Left kidney (tissue), 2 donors: ENCODE measurements around the gene MRPS27. TPM values are rescaled to one million over a fixed set of nuclear protein-coding genes. Genes with fewer than 3 reads are reported as not detected.
A peak's percentile ranks its signal among the peaks of the same experiment; 100 is the strongest.

ENCODE experiments used
- DNase-seq: peaks from one replicate; pipeline ENCODE4 v3.0.0-alpha.2; 2013
- polyA plus RNA-seq: library from polyadenylated mRNA; unstranded; fragments of 120-200 nt; gene quantifications from one replicate; pipeline ENCODE4 v1.2.1, GENCODE V29; 2013; ENCODE audit not compliant: insufficient read length

MRPS27 gene
- polyA plus RNA-seq, 1 donor: 80.1 TPM

DNA sequence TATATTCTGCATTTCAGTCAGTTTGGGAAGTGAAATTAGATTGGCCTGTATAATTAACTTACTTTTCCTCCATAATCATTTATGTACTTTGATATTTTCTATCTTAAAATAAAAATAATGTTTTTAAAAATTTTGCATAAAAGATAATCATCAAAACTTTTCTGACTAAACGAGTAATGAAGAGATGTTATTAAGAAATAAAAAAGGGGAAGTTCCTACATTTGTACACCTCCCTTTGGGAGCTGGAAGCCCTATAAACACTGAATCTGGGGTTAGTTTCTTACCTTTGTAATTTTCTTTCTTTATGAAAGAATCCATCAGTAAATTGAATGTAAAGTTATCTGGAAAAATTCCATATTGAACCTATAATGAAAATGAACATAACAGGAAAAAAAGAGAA, 86.2 kb downstream of the MRPS27 start:
- no peak for DNase-seq

DNA sequence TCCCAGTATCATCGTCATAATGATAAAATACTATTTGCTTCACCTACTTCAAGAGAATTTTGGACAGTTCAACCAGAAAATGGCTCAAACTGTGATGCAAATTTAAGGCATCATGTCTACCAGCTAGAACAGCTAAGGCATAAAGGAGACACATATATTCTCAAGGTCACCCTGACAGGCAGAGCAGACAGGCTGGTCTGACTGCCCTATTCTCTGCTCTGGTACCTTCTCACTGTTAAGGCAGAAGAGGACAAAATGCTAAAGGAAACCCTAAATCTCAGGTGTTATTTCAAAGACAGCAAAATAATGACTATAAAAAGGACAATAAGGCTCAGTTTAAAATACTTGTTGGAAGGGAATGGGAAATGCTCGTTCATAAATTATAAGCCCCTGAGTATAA, 87.2 kb downstream of the MRPS27 start:
- DNase-seq: no peak

DNA sequence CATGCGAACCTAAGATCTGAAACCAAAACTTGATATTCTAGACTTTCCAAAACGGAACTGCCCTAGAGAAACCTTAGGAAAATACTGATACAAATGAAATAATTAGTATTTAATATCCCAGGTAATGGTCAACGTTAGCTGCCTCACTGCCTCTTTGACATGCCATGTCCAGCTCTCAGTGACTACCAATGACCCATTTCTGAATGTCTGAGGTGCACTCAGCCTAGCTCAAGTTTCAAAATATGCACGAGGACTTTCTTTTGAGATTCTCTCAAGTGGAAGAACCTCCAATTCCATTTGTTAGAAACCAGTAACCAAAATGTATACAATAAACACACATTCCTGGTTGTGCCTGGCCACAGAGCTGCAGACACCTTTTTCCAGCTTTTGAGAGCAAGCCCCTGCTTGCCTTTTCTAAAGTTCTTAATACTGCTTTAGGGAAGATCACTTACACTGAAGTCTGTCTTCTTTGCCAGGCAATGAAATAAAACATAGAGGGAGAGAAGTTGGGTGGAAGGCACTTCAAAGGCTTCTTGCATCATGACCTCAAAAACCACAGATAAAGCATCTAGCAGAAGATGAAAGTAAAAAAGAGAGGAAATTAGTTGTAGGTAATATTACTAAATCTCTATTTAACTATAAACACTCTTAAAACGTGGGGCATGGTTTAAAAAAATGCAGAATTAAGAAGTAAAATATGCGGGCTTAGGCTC, 87.9 kb downstream of the MRPS27 start:
- DNase-seq: no peak

DNA sequence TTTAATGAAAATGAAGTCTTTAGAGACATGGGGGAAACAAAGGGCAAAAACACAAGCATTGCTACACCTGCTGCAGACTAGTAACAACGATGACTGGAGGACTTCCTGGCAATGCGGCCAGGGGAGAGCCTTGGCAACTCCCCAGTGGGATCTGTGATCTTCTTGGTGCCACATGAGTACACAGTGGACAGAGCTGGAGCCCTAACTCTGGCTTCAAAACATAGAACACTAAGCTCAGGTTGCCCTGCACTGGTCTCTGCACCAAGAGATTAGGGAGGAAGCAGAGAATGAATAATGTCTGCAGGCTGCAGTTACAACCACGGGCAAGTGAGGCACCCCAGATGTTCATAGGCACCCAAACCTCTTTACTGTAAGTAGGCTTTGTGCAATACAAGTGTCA, 91.1 kb downstream of the MRPS27 start:
- DNase-seq: no peak

DNA sequence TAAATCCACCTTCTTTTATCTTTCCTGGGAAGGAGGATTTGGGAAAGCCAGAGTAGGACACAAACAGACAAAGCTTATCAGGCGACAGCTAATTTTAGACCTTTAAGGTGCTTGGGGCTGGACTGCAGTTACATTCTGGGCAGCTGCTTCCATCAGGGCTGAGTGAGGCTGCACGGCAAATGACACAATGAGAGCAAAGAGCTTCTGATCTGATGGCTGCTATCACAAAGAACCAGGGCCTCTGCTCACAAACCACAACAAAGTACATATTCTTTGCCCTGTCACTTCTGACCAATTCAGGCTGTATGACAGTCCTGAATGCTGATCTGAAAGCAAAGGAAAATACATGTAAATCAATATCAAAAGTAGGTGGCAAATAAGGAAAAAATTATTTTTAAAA, 93.1 kb downstream of the MRPS27 start:
- no peak for DNase-seq

DNA sequence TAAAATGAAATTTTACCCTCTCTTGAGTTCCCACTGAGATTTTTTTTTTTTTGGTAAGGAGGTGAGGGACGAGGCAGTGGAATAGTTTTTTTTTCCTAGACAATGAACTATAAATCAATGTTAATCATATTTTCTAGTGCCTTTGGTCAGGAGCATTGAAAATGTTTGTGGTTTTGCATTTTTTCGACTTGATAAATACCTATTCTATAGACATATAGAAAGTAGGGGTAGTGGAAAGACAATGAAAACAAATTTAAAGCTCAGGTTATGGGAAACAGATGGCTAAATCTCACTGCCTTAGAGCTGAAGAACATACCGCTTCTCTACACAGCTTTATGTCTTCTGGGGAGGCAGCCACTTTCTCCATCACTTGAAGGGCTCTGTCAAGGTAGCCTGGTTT, 94.3 kb downstream of the MRPS27 start:
- no peak for DNase-seq

DNA sequence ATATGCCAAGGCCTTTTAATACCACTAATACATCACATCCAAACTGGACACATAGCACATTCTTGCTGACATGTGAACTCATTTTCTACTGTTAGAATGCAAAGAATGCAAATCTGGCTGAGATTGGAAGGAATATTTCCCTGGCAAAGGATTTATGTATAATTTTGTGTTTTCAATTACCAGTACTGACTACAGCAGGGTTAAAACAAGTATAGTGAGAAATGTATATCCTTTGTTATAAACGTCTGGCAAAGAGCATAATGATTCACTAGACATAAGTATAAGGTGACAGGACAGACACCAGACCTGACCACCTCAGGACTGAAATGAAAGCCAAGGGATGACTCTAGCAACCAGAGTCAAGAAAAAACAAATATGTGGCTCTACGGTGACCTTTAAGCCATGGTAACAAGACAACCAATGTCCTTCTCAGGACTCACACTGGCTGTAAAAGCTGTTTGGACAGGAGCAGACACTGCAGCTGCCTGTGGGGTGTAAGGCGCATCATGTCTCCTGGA, 95.0 kb downstream of the MRPS27 start:
- no peak for DNase-seq

DNA sequence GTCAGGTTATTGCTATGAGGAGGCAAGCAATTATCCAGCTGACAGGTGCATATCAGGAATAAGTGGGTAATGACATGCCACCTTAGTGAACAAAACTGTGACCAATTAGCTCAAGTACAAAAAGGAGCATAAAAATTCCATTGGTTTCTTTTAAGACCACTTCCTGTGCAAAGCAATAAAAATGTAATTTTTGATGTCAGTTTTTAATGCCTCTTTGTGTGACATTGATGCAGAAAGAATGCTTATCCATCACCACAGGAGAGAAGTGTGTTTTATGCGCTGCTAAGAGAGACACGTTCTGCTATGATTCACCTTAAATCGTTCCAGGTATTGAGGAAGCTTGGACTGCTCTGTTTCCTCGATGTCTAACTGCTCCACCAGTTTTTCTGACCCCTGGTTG, 96.7 kb downstream of the MRPS27 start:
- DNase-seq: no peak

DNA sequence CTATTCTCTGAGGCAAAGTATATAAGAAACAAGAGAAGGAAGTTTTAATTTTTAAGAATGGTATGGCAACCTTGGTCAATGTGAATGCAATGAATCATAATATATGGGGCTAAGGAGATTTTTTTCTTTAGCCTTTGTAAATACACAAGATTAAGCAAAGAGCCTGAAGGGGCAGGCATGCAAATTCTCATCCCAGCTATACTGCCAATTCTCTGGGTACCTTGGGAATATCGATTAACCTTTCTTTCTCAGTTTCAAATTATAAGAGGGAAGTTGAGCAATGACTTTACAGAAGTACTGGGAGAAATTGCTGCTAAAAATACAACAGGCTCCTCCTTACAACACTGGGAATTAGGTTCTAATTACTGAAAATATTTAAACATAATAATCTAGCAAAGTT, 97.5 kb downstream of the MRPS27 start:
- no peak for DNase-seq

DNA sequence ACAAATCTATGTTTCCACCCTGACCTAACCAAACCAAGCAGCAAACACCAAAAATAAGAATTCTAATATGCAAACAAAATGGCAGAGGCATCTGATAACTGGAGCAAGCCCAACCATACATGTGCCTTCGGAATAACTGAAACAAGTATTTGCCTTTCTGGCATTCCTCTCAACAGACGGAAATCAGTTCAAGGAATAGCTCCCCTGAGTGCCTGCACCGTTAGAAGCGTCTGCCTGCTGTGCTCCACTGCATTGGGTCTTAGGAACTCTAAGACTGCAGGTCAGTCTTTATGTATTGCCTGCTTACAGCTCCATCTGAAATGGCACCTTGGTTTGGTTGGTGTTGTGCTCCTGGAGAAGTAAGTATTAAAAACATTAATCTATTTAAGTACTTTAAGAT, 98.5 kb downstream of the MRPS27 start:
- no peak for DNase-seq

DNA sequence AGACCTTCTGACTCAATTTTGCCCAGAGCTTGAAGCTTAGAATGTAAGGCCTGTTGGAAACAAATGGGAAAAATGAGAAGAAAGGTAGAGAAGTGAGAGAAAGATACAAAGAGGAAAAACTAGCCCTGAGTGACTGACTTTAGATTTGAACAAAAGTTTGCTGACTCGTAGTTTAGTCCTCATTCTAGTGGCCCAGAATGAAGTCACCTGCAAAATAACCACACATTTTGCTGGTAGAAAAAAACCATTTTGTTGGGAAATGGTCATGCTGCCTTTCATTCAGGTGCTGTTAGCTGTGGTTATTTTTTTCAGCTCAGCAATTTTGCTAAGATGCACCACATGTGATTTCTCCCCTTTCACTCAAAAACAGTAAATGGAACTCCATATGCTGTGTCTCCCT, 98.9 kb downstream of the MRPS27 start:
- DNase-seq: no peak

DNA sequence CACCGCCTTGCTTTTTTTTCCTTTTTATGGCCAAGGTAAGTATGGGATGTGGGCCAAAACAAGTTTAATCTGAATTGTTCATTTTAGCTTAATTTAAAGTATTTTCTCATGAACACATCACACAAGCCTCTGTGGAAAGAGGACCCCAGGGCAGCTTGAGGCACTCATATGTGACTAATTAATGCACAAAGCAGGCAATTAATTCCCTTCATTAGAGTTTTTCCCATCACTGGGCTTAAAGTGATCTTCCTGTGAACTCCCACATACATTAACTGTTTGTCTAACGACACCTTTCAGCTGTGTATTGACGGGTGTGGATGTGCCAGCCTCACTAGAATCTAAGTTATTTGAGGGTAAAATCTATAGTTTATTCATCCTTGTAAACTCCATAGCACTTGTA, 103.3 kb downstream of the MRPS27 start:
- no peak for DNase-seq

DNA sequence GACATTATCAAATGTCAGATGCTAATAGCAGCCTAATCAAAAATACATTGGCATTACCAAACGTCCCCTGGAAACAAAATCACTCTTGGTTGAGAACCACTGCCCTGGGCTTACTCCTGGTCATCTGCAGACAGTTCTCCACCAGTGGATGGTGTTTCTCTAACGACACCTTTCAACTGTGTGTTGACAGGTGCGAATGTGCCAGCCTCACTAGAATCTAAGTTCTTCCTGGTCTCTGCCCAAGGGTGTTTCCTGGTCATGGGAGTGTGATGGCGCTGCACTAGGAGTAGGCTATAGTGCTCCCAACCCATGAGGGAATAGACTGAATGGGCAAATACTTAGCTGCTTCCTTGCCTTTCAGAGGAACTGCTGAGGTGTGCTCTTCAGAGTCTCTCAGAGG, 105.9 kb downstream of the MRPS27 start:
- DNase-seq: no peak

DNA sequence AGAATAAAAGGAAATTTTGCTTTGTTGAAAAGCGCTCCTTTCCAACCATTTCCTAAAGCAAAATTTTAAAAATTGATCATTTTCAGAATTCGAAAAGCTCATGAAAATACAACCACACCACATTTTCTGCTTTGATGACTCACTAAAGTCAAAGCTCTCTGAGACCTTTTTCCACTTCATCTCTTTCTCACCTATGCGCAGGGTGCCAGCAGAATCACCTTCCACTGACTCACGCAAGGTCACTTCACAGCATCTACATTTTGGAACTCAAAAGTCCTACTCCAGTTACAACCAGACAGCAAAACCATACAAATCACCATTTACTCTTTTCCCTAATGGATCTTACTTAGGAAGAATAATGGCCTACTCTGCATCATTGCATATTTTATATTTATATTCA, 106.6 kb downstream of the MRPS27 start:
- no peak for DNase-seq

DNA sequence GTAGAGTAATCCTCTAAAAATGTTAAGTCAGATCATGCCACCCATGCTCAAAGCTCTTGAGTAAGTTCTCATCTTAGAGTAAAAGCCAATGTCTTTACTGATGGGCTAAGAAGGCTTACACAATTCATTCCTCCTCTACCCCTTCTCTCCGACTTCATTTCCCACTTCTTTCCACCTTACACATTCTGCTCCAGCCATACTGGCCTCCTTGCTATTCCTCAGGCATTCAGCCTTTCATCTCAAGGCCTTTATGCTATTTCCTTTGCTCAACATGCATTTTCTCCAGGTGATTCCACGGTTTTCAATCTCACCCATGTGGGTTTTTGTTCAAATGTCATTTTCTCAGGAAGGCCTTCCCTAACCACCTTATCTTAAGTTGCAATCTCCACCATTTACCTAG, 107.9 kb downstream of the MRPS27 start:
- no peak for DNase-seq

DNA sequence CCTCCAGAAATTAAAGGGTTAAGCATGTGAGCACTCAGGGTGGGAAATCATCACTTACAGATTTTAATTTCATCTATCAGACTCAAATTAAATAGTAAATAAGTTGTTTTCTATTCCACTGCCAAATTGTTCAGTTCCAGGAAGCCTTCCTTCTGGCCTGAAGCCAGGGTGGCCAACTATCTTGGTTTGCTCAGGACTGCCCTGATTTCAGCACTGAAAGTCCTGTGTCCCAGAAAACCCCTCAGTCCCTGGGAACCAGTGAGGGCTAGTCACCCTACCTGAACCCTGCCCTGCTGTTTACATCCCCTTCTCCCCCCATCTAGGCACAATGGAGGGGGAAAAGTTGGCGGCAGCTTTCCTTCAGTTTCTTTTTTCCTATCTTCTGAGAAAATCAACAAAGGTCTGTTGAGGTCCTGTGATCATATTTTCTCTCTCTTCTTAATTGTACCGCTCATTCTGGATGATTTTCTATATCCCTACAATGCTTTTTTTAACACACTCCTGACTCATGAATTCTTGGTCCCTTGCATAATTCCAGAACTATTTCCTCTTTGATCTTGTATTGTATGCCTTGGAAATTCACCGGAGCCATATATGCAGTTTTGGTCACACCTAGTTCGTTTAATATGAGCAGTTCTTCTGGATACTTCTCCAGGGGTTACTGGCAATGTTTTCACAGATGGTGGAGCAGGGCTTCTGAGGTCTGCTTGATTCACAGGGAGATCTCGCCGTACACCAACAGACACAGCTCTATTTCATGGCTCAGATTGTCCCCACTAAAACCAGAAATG, 109.0 kb downstream of the MRPS27 start:
- no peak for DNase-seq

DNA sequence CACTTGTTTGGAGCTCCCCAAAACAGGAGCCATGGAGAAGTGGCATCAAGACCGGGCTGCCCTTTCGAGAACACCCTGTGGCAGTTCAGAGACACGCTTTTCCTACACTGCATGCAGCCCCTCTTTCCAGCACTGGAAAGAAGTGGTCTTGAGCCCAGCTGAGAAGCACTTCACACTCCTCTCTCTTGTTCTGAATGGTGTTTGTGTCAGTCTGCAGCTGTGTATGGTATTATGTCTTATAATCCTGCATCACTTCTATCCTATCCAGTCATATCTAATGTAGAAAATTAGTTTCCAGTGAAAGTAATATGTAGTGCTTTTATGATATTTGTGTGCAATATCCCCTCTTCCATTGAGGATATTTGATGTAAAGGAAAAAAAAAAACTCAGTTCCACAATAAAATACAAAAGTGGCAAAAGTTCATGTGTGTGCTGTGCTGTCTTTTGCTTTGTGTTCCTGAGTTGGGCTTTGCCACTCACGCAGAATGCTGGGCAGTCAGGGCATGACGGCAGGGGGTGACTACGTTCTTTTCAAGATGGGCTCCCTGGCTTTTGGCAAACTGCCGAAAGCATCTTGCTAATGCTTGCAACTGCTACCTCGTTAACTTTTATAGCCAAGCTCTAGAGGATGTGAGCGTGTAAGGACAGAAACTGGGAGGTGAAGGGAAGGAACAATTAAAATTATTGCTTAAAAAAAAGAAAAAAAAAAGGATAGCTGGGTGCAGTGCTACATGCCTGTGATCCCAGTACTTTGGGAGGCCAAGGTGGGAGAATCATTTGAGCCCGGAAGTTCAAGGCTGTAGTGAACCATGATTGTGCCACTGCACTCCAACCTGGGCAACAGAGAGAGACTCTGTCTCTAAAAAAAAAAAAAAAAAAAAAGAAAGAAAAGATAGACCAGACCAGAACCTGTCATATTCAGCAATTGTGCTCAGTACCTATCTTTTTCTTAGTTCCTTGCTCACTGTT, 110.6 kb downstream of the MRPS27 start:
- DNase-seq: peak; percentile 68

DNA sequence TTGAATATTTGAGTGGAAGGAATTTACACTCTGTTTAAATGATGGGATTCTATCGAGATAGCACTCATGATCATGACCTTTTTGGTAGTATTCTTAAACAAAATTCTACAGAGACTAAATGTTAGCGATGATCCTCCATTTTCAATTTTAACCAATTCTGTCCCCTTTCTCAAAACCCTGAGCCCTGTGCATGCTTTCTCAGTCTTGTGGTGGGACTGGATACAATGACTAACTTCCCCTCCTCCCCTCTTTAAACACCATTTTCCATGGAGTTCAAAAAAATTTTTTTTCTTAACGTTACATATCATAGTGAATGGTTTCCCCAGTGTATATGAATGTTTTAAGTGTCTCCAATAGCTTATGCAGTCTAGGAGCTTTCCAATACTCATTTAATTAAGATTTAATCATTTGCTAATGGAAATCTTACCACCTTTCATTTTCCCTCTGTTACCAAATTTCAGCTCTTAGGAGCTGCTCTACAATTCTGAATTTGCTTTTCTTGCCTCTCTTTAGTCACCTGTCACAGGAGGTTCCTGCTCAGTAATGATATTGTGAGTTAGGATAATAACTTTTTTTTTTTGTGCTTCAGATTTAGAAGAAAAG, 111.6 kb downstream of the MRPS27 start:
- no peak for DNase-seq

DNA sequence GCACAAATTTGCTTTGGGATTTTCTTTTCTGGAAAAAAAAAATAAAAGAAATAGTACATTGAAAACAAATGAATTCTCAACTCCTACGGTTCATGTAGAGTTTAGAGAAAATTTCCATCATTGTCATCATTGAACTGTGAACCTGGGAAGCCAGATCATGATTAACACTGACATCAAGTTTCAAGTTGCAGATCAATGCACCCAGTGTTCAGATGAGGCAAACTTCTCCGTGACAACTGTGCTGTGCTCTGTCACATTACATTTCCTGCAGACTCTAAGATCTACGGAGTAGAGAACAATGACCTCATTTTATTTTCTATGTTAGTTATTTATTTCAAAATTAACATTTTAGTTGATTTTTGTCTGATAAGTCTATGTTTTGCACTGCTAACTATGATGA, 113.0 kb downstream of the MRPS27 start:
- no peak for DNase-seq

DNA sequence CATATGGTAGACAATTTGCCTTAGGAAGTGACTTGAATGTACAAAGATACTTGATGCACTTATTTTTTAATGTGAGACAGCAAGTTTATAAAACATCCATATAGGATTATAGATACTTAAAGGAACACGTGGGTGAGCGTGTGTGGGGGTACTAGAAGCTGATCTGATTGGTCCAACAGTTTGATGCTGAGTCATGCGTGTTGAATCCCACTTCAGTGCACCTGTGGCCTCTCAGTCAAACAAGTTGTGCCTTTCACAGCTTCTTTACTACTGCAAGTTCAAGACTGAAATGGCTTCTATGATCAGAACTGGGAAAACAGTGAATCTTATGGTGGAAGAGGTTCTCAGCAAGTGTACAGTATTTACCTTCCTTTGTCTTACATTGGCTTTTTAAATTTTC, 113.9 kb downstream of the MRPS27 start:
- no peak for DNase-seq

DNA sequence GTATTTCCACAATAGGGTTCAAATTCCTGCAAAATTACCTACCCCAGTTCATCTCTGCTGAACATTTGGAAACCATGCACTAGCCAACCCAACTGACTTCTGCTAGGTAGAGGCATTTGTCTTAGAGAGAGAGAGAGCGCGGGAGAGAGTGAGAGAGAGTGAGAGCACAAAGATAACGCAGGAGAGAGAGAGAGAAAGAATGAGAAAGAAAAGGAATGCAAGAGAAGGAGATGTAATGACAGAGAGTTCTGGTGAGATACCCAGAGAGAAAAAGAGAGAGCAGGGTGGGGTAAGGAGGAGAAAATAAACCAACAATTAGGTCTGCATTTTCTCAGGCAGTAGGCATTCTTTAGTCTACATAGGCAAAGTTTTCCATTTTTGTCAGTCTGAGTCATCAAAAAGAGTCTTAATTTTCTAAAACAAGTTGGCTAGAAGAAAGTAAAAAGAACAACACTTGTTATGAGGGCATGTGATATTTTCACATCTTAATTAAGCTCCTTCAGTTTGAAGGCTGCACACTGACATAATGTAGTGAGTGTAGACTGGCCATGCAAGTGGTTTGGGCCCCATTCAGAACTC, 114.5 kb downstream of the MRPS27 start:
- no peak for DNase-seq

DNA sequence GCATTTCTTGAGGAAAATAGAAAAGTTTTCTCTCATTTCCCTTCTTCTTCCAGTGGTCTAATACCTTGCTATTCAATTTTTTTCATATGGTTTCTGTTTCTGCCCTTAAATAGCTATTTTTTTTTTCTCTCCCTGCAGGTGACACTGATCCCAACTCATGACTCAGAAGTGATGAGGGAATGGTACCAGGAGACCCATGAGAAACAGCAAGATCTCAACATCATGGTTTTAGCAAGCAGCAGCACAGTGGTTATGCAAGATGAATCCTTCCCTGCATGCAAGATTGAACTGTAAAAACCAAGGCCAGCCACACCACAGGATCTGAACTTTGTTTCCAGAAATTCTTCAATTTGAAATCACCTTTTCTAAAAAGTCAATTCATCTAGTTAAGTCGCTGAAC, 115.1 kb downstream of the MRPS27 start:
- no peak for DNase-seq
